OCI-LY1 (cell line): ENCODE measurements around the gene MAST3.

Experiments
- H2AFZ ChIP-seq: fragments of 200-600 bp; sonication (generic), shearing (Covaris generic); 2 replicates; pipeline ENCODE4 v1.6.0; 2014; ENCODE audit warnings: antibody characterized with exemption, mild to moderate bottlenecking, low read length
- H3F3A ChIP-seq: fragments of 200-600 bp; sonication (generic), shearing (Covaris generic); 2 replicates; pipeline ENCODE4 v1.6.0; 2014; ENCODE audit warnings: mild to moderate bottlenecking, antibody characterized with exemption, low read length, moderate library complexity; ENCODE audit not compliant: insufficient read depth
- H3K27ac ChIP-seq: fragments of 200-600 bp; sonication (generic); 2 replicates; pipeline ENCODE4 v1.5.1; 2014; ENCODE audit warnings: low read length, mixed run types, mild to moderate bottlenecking, low read depth; ENCODE audit not compliant: poor library complexity, severe bottlenecking
- H3K27me3 ChIP-seq: fragments of 200-600 bp; sonication (generic); 2 replicates; pipeline ENCODE4 v1.6.0; 2014; ENCODE audit warnings: antibody characterized with exemption, mild to moderate bottlenecking, low read length, moderate library complexity; ENCODE audit not compliant: insufficient read depth
- H3K36me3 ChIP-seq: fragments of 200-600 bp; sonication (generic); 2 replicates; pipeline ENCODE4 v1.6.1; 2014; ENCODE audit warnings: mild to moderate bottlenecking, antibody characterized with exemption, low read length, moderate library complexity, mixed read lengths; ENCODE audit not compliant: insufficient read depth
- H3K4me1 ChIP-seq: fragments of 200-600 bp; sonication (generic); 2 replicates; pipeline ENCODE4 v1.5.1; 2014; ENCODE audit warnings: mild to moderate bottlenecking, low read length, moderate library complexity; ENCODE audit not compliant: insufficient read depth, severe bottlenecking
- H3K4me2 ChIP-seq: fragments of 200-600 bp; sonication (generic), shearing (Covaris generic); 2 replicates; pipeline ENCODE4 v1.6.1; 2014; ENCODE audit warnings: low read length
- H3K4me3 ChIP-seq: fragments of 200-600 bp; sonication (generic); 2 replicates; pipeline ENCODE4 v1.5.1; 2014; ENCODE audit warnings: low read length, low read depth, mild to moderate bottlenecking, mixed read lengths; ENCODE audit not compliant: poor library complexity, severe bottlenecking
- H3K79me2 ChIP-seq: fragments of 200-600 bp; shearing (Covaris generic); 2 replicates; pipeline ENCODE4 v1.6.1; 2016; ENCODE audit warnings: mixed run types, low read length, mixed read lengths; ENCODE audit not compliant: insufficient read depth
- H3K9ac ChIP-seq: fragments of 200-600 bp; sonication (generic), shearing (Covaris generic); 2 replicates; pipeline ENCODE4 v1.6.1; 2014; ENCODE audit warnings: mild to moderate bottlenecking, low read length, mixed read lengths
- H3K9me2 ChIP-seq: fragments of 200-600 bp; sonication (generic), shearing (Covaris generic); 2 replicates; pipeline ENCODE4 v1.6.1; 2014; ENCODE audit warnings: low read depth, mild to moderate bottlenecking, low read length, mixed read lengths
- H3K9me3 ChIP-seq: fragments of 200-600 bp; shearing (Covaris generic); 2 replicates; pipeline ENCODE4 v1.6.1; 2014; ENCODE audit warnings: low read length, mixed read lengths
- H4K20me1 ChIP-seq: fragments of 200-600 bp; sonication (generic), shearing (Covaris generic); 2 replicates; pipeline ENCODE4 v1.6.0; 2016; ENCODE audit warnings: mild to moderate bottlenecking, low read length; ENCODE audit not compliant: insufficient read depth
- CTCF ChIP-seq: fragments of 200-600 bp; sonication (generic), shearing (Covaris generic); IDR thresholded peaks from 2 replicates; pipeline ENCODE4 v1.5.1; 2017; ENCODE audit warnings: mild to moderate bottlenecking, antibody characterized with exemption, low read length, moderate library complexity, mixed read lengths
- EZH2 ChIP-seq: fragments of 200-600 bp; sonication (generic), shearing (Covaris generic); IDR thresholded peaks from 2 replicates; pipeline ENCODE4 v1.8.0; 2017; ENCODE audit warnings: borderline replicate concordance, mixed run types, mild to moderate bottlenecking, antibody characterized with exemption, low read length, moderate library complexity, mixed read lengths

Gene MAST3

GRCh38 chr19:18123819-18124218 lies 26.2 kb downstream of the MAST3 start:
- TF ChIP-seq EZH2 (no peak), CTCF (no peak)
- Histone ChIP-seq H3K4me1 (peaks cover 12% of the 10 kb centered on the region), H3F3A (no peaks in the 10 kb centered on the region), H3K9ac (no peak overlapping the region), H2AFZ (no peak overlapping the region), H3K27ac (no peak overlapping the region), H4K20me1 (no peaks in the 10 kb centered on the region), H3K27me3 (no peaks in the 10 kb centered on the region), H3K36me3 (peaks cover 51% of the 10 kb centered on the region), H3K4me2 (no peak overlapping the region), H3K4me3 (no peak overlapping the region), H3K9me3 (no peaks in the 10 kb centered on the region), H3K79me2 (no peaks in the 10 kb centered on the region), H3K9me2 (no peaks in the 10 kb centered on the region)

DNA sequence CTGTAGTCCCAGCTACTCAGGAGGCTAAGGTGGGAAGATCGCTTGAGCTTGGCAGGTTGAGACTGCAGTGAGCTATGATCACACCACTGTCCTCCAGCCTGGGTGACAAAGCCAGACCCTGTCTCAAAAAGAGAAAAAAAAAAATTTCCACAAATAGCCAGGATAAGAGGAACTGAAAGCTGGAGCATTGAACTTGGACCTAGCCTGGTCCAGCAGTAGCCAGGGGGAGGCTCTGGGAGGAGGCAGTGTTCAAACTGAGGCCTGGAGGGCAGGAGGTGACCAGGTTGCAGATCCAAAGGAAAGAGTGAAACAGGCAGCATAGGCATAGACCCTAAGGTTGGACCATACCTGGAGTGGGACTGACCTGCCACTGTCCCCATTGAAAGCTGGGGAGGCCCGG lies 28.5 kb downstream of the MAST3 start:
- no peak overlapping the region for H3K4me2 ChIP-seq
- H3K27ac ChIP-seq: no peak overlapping the region
- H3K36me3 ChIP-seq: peaks cover 69% of the 10 kb centered on the region
- no peaks in the 10 kb centered on the region for H4K20me1 ChIP-seq
- no peak overlapping the region for H3K9ac ChIP-seq
- TF ChIP-seq EZH2 (no peak), CTCF (no peak)
- no peaks in the 10 kb centered on the region for H3K4me1 ChIP-seq
- H2AFZ ChIP-seq: no peak overlapping the region
- no peaks in the 10 kb centered on the region for H3K9me2 ChIP-seq
- H3K27me3 ChIP-seq: no peaks in the 10 kb centered on the region
- H3F3A ChIP-seq: no peaks in the 10 kb centered on the region
- no peak overlapping the region for H3K4me3 ChIP-seq
- no peaks in the 10 kb centered on the region for H3K79me2 ChIP-seq
- no peaks in the 10 kb centered on the region for H3K9me3 ChIP-seq

DNA sequence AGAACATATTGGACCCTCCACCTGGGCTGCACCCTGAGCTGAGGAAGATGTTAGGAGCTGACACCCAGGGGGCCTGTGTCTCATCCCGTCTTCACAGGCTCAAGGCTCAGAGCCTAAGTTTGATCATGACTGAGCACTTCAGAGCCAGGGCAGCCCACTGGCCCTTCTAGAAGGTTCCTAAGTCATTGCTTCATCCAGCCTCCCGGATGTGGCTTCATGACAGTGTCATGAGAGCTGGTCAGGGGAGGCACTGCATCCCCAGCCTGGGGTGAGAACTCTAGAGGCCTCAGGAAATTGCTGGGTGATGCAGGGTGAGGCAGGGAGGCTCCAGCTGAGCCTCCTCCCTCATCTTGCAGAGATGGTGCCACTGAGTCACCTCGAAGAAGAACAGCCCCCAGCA lies 30.5 kb downstream of the MAST3 start:
- no peaks in the 10 kb centered on the region for H3F3A ChIP-seq
- H3K27me3 ChIP-seq: no peaks in the 10 kb centered on the region
- no peak overlapping the region for H2AFZ ChIP-seq
- H3K4me1 ChIP-seq: no peaks in the 10 kb centered on the region
- H3K36me3 ChIP-seq: peaks cover 64% of the 10 kb centered on the region
- no peak overlapping the region for H3K4me2 ChIP-seq
- TF ChIP-seq EZH2 (no peak), CTCF (no peak)
- no peaks in the 10 kb centered on the region for H3K9me3 ChIP-seq
- H3K9ac ChIP-seq: no peak overlapping the region
- H3K79me2 ChIP-seq: no peaks in the 10 kb centered on the region
- H3K27ac ChIP-seq: no peak overlapping the region
- no peaks in the 10 kb centered on the region for H3K9me2 ChIP-seq
- H3K4me3 ChIP-seq: no peak overlapping the region
- H4K20me1 ChIP-seq: no peaks in the 10 kb centered on the region
